Measurements from ENCODE around the gene DDHD1. TPM values are rescaled to one million over a fixed set of nuclear protein-coding genes. Genes with fewer than 3 reads are reported as not detected.

The DDHD1 gene
- total RNA-seq, 2 experiments from 2014 or later: 42.5 to 44.5 TPM

DNA sequence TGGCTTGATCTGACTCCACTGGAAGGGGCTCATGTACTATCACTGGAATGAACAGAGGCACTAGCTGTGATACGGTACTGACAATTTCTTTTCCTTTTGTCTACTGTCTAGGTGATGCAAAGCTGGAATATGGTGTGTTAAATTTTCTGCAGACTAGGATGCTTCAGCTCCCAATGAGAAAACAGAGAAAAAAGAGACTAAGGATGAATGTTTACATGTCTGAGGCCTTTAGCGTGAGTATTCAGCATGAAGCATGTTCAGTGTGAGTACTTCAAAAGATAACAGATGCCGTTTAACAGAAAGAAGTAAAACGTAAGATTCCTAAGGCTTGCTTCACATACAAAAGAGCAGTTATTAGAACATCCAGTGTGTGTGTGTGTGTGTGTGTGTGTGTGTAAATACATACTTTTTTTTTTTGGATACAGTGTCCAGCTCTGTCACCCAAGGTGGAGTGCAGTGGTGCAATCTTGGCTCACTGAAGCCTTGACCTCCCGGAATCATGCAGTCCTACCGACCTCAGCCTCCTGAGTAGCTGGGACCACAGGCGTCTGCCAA lies 110.0 kb downstream of the DDHD1 start:
- ChIA-PET POLR2A (no interaction called here), CTCF (interaction anchor here (1.4 kb wide), 1 partner anchor 13 kb away, joined by 5 read pairs; no protein-coding TSS in a partner anchor)
- Mint-ChIP-seq H3K27ac (no peak overlapping the region), H3K4me1 (ENCODE audit: low read depth) (no peaks in the 10 kb centered on the region), H3K9me3 (no peaks in the 10 kb centered on the region), H3K4me3 (no peak overlapping the region), H3K36me3 (ENCODE audit: low read depth) (peaks cover 92% of the 10 kb centered on the region), H3K27me3 (no peaks in the 10 kb centered on the region)
- ATAC-seq (ENCODE audit: poor library complexity) (no peak), DNase-seq (no peak)
- Histone ChIP-seq H3K27me3 (ENCODE audit: control insufficient read depth in 1 of 2, insufficient read depth in 2 of 2, low read length in 2 of 2) (no peaks in the 10 kb centered on the region), H3K4me1 (ENCODE audit: insufficient read depth, low read length) (no peaks in the 10 kb centered on the region), H3K27ac (ENCODE audit: low read depth in 1 of 2, low read length in 2 of 2) (no peak overlapping the region), H3K4me3 (ENCODE audit: low read length) (no peak overlapping the region), H3K9me3 (ENCODE audit: control insufficient read depth in 1 of 2, insufficient read depth in 1 of 2, low read length in 2 of 2) (no peaks in the 10 kb centered on the region), H3K36me3 (ENCODE audit: insufficient read depth, low read length) (peaks cover 57% of the 10 kb centered on the region)
- intact Hi-C loops (cut with DNase I, micrococcal nuclease): no loop called here
- TF ChIP-seq, protein P1, sequence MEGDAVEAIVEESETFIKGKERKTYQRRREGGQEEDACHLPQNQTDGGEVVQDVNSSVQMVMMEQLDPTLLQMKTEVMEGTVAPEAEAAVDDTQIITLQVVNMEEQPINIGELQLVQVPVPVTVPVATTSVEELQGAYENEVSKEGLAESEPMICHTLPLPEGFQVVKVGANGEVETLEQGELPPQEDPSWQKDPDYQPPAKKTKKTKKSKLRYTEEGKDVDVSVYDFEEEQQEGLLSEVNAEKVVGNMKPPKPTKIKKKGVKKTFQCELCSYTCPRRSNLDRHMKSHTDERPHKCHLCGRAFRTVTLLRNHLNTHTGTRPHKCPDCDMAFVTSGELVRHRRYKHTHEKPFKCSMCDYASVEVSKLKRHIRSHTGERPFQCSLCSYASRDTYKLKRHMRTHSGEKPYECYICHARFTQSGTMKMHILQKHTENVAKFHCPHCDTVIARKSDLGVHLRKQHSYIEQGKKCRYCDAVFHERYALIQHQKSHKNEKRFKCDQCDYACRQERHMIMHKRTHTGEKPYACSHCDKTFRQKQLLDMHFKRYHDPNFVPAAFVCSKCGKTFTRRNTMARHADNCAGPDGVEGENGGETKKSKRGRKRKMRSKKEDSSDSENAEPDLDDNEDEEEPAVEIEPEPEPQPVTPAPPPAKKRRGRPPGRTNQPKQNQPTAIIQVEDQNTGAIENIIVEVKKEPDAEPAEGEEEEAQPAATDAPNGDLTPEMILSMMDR (IDR thresholded peaks at IDR 0.05): no peak

DNA sequence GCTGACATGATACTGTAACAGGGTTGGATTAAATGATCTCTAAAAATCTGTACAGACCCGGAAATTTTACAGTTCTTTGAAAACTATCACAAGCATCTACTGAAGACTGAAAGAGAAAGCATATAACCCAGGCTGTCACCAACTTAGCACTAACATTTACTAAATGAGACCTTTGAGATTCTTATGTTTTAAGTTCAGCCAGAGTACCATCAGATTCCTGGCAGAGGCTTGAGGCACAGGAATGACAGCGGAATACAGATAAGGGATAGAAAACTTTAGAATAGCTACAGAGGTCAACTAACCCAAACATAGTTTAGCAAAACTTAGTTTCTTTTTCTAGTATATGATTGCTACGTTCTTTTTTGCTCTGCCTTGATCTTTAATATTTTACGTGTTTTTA lies 110.6 kb downstream of the DDHD1 start:
- peaks cover 62% of the 10 kb centered on the region for H3K36me3 ChIP-seq (ENCODE audit: insufficient read depth, low read length)
- DNase-seq (no peak), ATAC-seq (ENCODE audit: poor library complexity) (no peak)
- no peaks in the 10 kb centered on the region for H3K4me1 ChIP-seq (ENCODE audit: insufficient read depth, low read length)
- no peaks in the 10 kb centered on the region for H3K27me3 Mint-ChIP-seq
- TF ChIP-seq, protein P1 (IDR thresholded peaks at IDR 0.05): no peak
- no peaks in the 10 kb centered on the region for H3K9me3 Mint-ChIP-seq
- no peak overlapping the region for H3K27ac ChIP-seq (ENCODE audit: low read depth in 1 of 2, low read length in 2 of 2)
- intact Hi-C loops (cut with DNase I, micrococcal nuclease): no loop called here
- CTCF ChIA-PET: interaction anchor here (1.0 kb wide), 1 partner anchor 12 kb away, joined by 3 read pairs; no protein-coding TSS in a partner anchor
- no peaks in the 10 kb centered on the region for H3K9me3 ChIP-seq (ENCODE audit: control insufficient read depth in 1 of 2, insufficient read depth in 1 of 2, low read length in 2 of 2)
- POLR2A ChIA-PET: no interaction called here
- H3K27me3 ChIP-seq (ENCODE audit: control insufficient read depth in 1 of 2, insufficient read depth in 2 of 2, low read length in 2 of 2): no peaks in the 10 kb centered on the region
- no peak overlapping the region for H3K4me3 ChIP-seq (ENCODE audit: low read length)
- no peak overlapping the region for H3K27ac Mint-ChIP-seq
- peaks cover 92% of the 10 kb centered on the region for H3K36me3 Mint-ChIP-seq (ENCODE audit: low read depth)
- no peak overlapping the region for H3K4me3 Mint-ChIP-seq
- H3K4me1 Mint-ChIP-seq (ENCODE audit: low read depth): no peaks in the 10 kb centered on the region

GRCh38 chr14:53041067-53041466 lies 112.1 kb downstream of the DDHD1 start:
- DNase-seq (no peak), ATAC-seq (ENCODE audit: poor library complexity) (no peak)
- Histone ChIP-seq H3K4me1 (ENCODE audit: insufficient read depth, low read length) (no peaks in the 10 kb centered on the region), H3K9me3 (ENCODE audit: control insufficient read depth in 1 of 2, insufficient read depth in 1 of 2, low read length in 2 of 2) (no peaks in the 10 kb centered on the region), H3K27ac (ENCODE audit: low read depth in 1 of 2, low read length in 2 of 2) (no peak overlapping the region), H3K4me3 (ENCODE audit: low read length) (no peak overlapping the region), H3K36me3 (ENCODE audit: insufficient read depth, low read length) (peaks cover 59% of the 10 kb centered on the region), H3K27me3 (ENCODE audit: control insufficient read depth in 1 of 2, insufficient read depth in 2 of 2, low read length in 2 of 2) (no peaks in the 10 kb centered on the region)
- Mint-ChIP-seq H3K27ac (no peak overlapping the region), H3K36me3 (ENCODE audit: low read depth) (peaks cover 92% of the 10 kb centered on the region), H3K4me3 (no peak overlapping the region), H3K27me3 (no peaks in the 10 kb centered on the region), H3K4me1 (ENCODE audit: low read depth) (no peaks in the 10 kb centered on the region), H3K9me3 (no peaks in the 10 kb centered on the region)
- ChIA-PET POLR2A (no interaction called here), CTCF (no interaction called here)
- TF ChIP-seq, protein P1 (IDR thresholded peaks at IDR 0.05): no peak
- intact Hi-C loops (cut with DNase I, micrococcal nuclease): no loop called here
